GM18526 (cell line): ENCODE results near the gene FGFR2.

Experiments
- POLR2A ChIP-seq: IDR thresholded peaks from 3 replicates; pipeline ENCODE4 v1.6.1; 2011; ENCODE audit not compliant: insufficient read length; ENCODE audit errors: extremely low read depth

The FGFR2 gene

GRCh38 chr10:121597504-121598262, 561 bp downstream of the FGFR2 start:
- no peak for TF ChIP-seq POLR2A

- TF ChIP-seq POLR2A: no peak
Observed at GRCh38 chr10:121596689-121597503, 1.3 kb downstream of the FGFR2 start.

- no peak for TF ChIP-seq POLR2A
Observed at GRCh38 chr10:121595806-121596688, 2.2 kb downstream of the FGFR2 start.

GRCh38 chr10:121595351-121595805, 2.9 kb downstream of the FGFR2 start:
- TF ChIP-seq POLR2A: no peak

GRCh38 chr10:121594623-121595350, 3.5 kb downstream of the FGFR2 start:
- TF ChIP-seq POLR2A: no peak

- no peak for TF ChIP-seq POLR2A
Observed at GRCh38 chr10:121594076-121594475, 4.2 kb downstream of the FGFR2 start.

GRCh38 chr10:121593281-121594075, 4.8 kb downstream of the FGFR2 start:
- TF ChIP-seq POLR2A: no peak

GRCh38 chr10:121592155-121592890, 5.9 kb downstream of the FGFR2 start:
- no peak for TF ChIP-seq POLR2A

- TF ChIP-seq POLR2A: no peak
Observed at GRCh38 chr10:121591186-121591585, 7.1 kb downstream of the FGFR2 start.

GRCh38 chr10:121590772-121591171, 7.5 kb downstream of the FGFR2 start:
- TF ChIP-seq POLR2A: no peak

GRCh38 chr10:121589553-121589952, 8.7 kb downstream of the FGFR2 start:
- no peak for TF ChIP-seq POLR2A

- TF ChIP-seq POLR2A: no peak
Observed at GRCh38 chr10:121583857-121584256, 14.4 kb downstream of the FGFR2 start.

GRCh38 chr10:121583258-121583657, 15.0 kb downstream of the FGFR2 start:
- no peak for TF ChIP-seq POLR2A

- no peak for TF ChIP-seq POLR2A
Observed at GRCh38 chr10:121580276-121581116, 17.7 kb downstream of the FGFR2 start.
